Kidney (tissue), 14 donors: ENCODE results near the gene NSD2. TPM values are rescaled to one million over a fixed set of nuclear protein-coding genes. Genes with fewer than 3 reads are reported as not detected.

ENCODE experiments used
- DNase-seq, 5 donors: peaks; one replicate each; pipeline ENCODE4 v3.0.0-alpha.2; 2013 to 2020
- FAIRE-seq: peaks from 2 replicates; lab custom pipeline; 2012; peaks lifted over from hg19 to GRCh38; lab: Jason Lieb, UNC
- H3K27ac ChIP-seq, 2 donors: one replicate each; pipeline ENCODE4 v1.7.0; 2013; ENCODE audit warnings: low read depth in 2 of 2, low read length in 2 of 2, inconsistent platforms in 1 of 2
- H3K27me3 ChIP-seq: one replicate; pipeline ENCODE4 v1.7.1; 2013; ENCODE audit warnings: low read length, inconsistent platforms; ENCODE audit not compliant: control insufficient read depth, insufficient read depth
- H3K36me3 ChIP-seq, 3 donors: one replicate each; pipeline versions ENCODE4 v1.7.0 to v1.7.1; 2013; ENCODE audit warnings: low read length in 3 of 3, control low read depth in 1 of 3, inconsistent platforms in 1 of 3; ENCODE audit not compliant: insufficient read depth in 3 of 3, control insufficient read depth in 2 of 3
- H3K4me1 ChIP-seq, 3 donors: one replicate each; pipeline versions ENCODE4 v1.7.0 to v1.7.1; 2013; ENCODE audit warnings: low read length in 3 of 3, inconsistent platforms in 1 of 3, low read depth in 1 of 3; ENCODE audit not compliant: control insufficient read depth in 2 of 3, insufficient read depth in 2 of 3
- H3K4me3 ChIP-seq, 3 donors: one replicate each; pipeline versions ENCODE4 v1.7.0 to v1.8.1; 2013; ENCODE audit warnings: low read length in 3 of 3, control low read depth in 1 of 3, inconsistent platforms in 1 of 3
- H3K9ac ChIP-seq, 3 donors: one replicate each; pipeline versions ENCODE4 v1.7.0 to v1.7.1; 2013; ENCODE audit warnings: low read length in 3 of 3, control low read depth in 1 of 3, inconsistent platforms in 1 of 3
- H3K9me3 ChIP-seq, 3 donors: one replicate each; pipeline versions ENCODE4 v1.7.0 to v1.7.1; 2013; ENCODE audit warnings: low read length in 3 of 3, control low read depth in 1 of 3, inconsistent platforms in 1 of 3; ENCODE audit not compliant: control insufficient read depth in 2 of 3, insufficient read depth in 1 of 3
- intact Hi-C: fragments of 100-400 bp; cut with DNase I; formaldehyde crosslinking; loops from one replicate; pipeline ENCODE4 v1.11.1; 2022
- polyA plus RNA-seq: library from polyadenylated mRNA; stranded (reverse); fragments of 350-450 nt; fragmentation: Illumina TruSeq; extraction: RNeasy Lipid Tissue Mini Kit (QIAGEN cat#74804); gene quantifications from one replicate; pipeline ENCODE4 v1.2.3, GENCODE V29; 2014; ENCODE audit warnings: low read depth, low replicate concordance; ENCODE audit not compliant: insufficient read depth
- total RNA-seq: library from RNA; stranded (reverse); fragmentation: NEBNext Ultra II Directional; extraction: Animal tissue kit (Norgen Biotek cat#: 25700); gene quantifications from one replicate; pipeline ENCODE4 v1.2.1, GENCODE V29; 2021
- TF ChIP-seq, protein P1 (sequence below): IDR thresholded peaks from 3 replicates; pipeline ENCODE4 v1.5.1; 2012; ENCODE audit warnings: mild to moderate bottlenecking, moderate library complexity, borderline replicate concordance; ENCODE audit not compliant: insufficient read depth; ENCODE audit errors: extremely low read depth
- donor health status: control.
- donor health status: control.
- donor health status: control.
- donor health status: control.
- donor health status: control.
- donor health status: DM: yes; HTN: yes; CAD: no.
- donor health status: Normal renal cell carcinoma (clear cell type).

NSD2 gene
- total and polyA plus RNA-seq, 2 donors from 2014 or later = 5.5 to 51.2 TPM

DNA sequence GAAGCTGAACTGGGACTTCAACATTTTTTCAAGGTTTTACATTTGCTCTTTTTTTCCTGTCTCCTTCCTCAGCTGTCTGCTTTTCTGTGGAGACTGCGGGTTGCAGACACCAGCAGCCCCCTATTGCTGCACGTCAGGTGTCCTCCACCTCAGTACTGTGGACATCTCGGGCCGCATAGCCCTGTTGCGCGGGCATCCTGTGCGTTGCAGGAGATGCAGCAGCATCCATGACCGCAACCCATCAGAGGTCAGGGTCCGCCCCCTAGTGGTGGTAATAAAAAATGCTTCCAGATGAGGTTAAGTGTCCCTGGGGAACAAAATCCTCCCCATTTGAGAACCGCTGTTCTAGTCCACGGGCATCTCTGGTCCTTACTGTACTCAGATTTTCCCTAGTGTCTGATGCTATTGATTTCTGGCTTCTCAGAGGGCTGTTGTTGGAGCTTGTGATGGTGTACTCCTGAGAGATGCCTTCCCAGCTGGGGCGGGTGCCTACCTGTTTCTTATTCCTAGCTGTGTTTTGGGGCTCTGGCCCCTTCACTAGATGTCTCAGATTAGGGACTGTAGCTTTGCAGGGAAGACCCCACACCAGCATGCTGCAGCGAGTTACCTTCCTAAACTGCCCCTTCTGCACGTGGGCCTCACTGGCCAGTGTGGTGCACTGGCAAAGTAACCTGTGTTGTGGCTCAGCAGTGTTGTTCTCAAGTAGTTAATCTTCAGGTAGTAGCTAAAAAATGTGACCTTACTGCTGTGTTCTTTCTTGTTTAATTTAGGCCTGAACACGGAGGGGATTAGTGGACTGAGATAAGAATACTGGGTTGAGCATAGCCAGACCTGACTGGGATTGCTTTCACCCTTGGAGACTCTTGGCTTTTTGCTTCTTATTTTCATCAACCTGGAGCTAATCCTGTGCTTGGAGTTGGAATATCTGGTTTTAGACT, 28.2 kb downstream of the NSD2 start:
- TF ChIP-seq, protein P1, sequence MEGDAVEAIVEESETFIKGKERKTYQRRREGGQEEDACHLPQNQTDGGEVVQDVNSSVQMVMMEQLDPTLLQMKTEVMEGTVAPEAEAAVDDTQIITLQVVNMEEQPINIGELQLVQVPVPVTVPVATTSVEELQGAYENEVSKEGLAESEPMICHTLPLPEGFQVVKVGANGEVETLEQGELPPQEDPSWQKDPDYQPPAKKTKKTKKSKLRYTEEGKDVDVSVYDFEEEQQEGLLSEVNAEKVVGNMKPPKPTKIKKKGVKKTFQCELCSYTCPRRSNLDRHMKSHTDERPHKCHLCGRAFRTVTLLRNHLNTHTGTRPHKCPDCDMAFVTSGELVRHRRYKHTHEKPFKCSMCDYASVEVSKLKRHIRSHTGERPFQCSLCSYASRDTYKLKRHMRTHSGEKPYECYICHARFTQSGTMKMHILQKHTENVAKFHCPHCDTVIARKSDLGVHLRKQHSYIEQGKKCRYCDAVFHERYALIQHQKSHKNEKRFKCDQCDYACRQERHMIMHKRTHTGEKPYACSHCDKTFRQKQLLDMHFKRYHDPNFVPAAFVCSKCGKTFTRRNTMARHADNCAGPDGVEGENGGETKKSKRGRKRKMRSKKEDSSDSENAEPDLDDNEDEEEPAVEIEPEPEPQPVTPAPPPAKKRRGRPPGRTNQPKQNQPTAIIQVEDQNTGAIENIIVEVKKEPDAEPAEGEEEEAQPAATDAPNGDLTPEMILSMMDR = peak; percentile 88
- Histone ChIP-seq H3K4me3 (no peak overlapping the region), H3K9me3 (no peaks in the 10 kb centered on the region), H3K27me3 (no peaks in the 10 kb centered on the region), H3K27ac (no peak overlapping the region), H3K36me3 (peaks cover 0 to 7% (median 4%) of the 10 kb centered on the region in 3 donors), H3K4me1 (no peaks in the 10 kb centered on the region), H3K9ac (no peak overlapping the region)
- intact Hi-C loops = no loop called here
- no peak for FAIRE-seq
- DNase-seq = peak; percentile 75 to 88 (median 79)

DNA sequence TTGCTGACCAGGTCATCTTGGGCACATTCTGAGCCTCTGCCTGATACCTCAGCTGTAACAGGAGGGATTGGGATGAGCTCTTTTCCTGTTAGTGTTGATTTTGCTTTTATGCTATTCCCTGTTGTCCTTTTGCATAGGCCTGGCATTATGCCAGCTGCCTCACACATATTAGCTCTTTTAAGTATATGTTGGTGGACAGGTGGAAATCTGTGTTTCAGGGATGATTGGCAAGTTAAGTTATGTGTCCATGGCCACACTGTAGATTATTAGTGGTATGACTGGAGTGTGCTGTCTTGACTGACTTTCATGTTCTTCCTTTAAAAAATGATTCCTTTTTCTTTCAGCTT, 28.9 kb downstream of the NSD2 start:
- no peak for FAIRE-seq
- intact Hi-C loops = no loop called here
- no peak overlapping the region for H3K9ac ChIP-seq

DNA sequence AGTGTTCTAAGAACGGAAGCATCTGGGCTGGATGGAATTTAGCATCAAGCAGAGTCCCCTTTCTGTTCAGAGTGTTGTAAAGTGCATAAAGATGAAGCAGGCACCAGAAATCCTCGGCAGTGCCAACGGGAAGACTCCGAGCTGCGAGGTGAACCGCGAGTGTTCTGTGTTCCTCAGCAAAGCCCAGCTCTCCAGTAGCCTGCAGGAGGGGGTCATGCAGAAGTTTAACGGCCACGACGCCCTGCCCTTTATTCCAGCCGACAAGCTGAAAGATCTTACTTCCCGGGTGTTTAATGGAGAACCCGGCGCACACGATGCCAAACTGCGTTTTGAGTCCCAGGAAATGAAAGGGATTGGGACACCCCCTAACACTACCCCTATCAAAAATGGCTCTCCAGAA, 29.4 kb downstream of the NSD2 start:
- no peak for FAIRE-seq
- no peak for DNase-seq
- H3K36me3 ChIP-seq = peaks cover 0 to 7% (median 4%) of the 10 kb centered on the region in 3 donors
- H3K4me3 ChIP-seq = no peak overlapping the region
- no peak overlapping the region for H3K9ac ChIP-seq
- no peaks in the 10 kb centered on the region for H3K9me3 ChIP-seq
- H3K27me3 ChIP-seq = no peaks in the 10 kb centered on the region
- intact Hi-C loops = no loop called here
- H3K4me1 ChIP-seq = no peaks in the 10 kb centered on the region
- TF ChIP-seq, protein P1 = no peak
- H3K27ac ChIP-seq = no peak overlapping the region

More for the DNA sequence above, 28.9 kb downstream of the NSD2 start:
- no peak for DNase-seq
- Histone ChIP-seq H3K4me3 (no peak overlapping the region), H3K36me3 (peaks cover 0 to 7% (median 4%) of the 10 kb centered on the region in 3 donors), H3K27me3 (no peaks in the 10 kb centered on the region), H3K4me1 (no peaks in the 10 kb centered on the region), H3K27ac (no peak overlapping the region), H3K9me3 (no peaks in the 10 kb centered on the region)
- TF ChIP-seq, protein P1 = no peak
